Colonic mucosa (tissue), 2 donors: ENCODE data around the gene TRIO. TPM values are rescaled to one million over a fixed set of nuclear protein-coding genes. Genes with fewer than 3 reads are reported as not detected.

Source experiments
- total RNA-seq, 2 donors: library from RNA; stranded (reverse); fragmentation: NEBNext Ultra II Directional in 1 of 2; extraction: Animal tissue kit (Norgen Biotek cat#: 25700) in 1 of 2; gene quantifications; one replicate each; pipeline ENCODE4 v1.2.1, GENCODE V29; 2021
- donor health status: DM: no; HTN: no; CAD: no.
- donor health status: DM: no; HTN: no; CAD: no.

The TRIO gene
- total RNA-seq, 2 donors from 2014 or later, result 134 to 138 TPM

Other genes starting within 250 kb of the TRIO start
- gene DNAH5, start 198.7 kb upstream of the TRIO start, total RNA-seq, result under 1 TPM; 0.05 to 0.11 TPM